Forelimb muscle (tissue), 1 donor: ENCODE data around the gene FAM168A. TPM values are rescaled to one million over a fixed set of nuclear protein-coding genes. Genes with fewer than 3 reads are reported as not detected.

ENCODE experiments used
- polyA plus RNA-seq: library from polyadenylated mRNA; unstranded; fragments of 120-200 nt; gene quantifications from one replicate; pipeline ENCODE4 v1.2.1, GENCODE V29; 2013; ENCODE audit not compliant: insufficient read length

FAM168A gene
- polyA plus RNA-seq, 1 donor, result 22.6 TPM

Other genes with a start within 250 kb of the FAM168A start
- 3.5 TPM for gene RELT, start 221.7 kb downstream of the FAM168A start, polyA plus RNA-seq
- gene PLEKHB1, start 48.5 kb upstream of the FAM168A start, polyA plus RNA-seq, result 1.5 TPM
- gene RAB6A, start 163.0 kb upstream of the FAM168A start, polyA plus RNA-seq, result 88.9 TPM
- 40.6 TPM for gene MRPL48, start 189.8 kb upstream of the FAM168A start, polyA plus RNA-seq